Endometrial microvascular endothelial cells (primary cell): ENCODE measurements around the gene C1QL3. TPM values are rescaled to one million over a fixed set of nuclear protein-coding genes. Genes with fewer than 3 reads are reported as not detected.

Experiments used
- in situ Hi-C: cut with HindIII; loops from 2 replicates; pipeline ENCODE4 v1.10.0; 2017; ENCODE audit warnings: low sequenced_read_pairs, low pct_unique_long_range_greater_than_20kb; ENCODE audit errors: inconsistent ontology term
- total RNA-seq: library from RNA; depleted of rRNA; stranded (reverse); fragments of >200 nt; gene quantifications from one replicate; pipeline ENCODE4 v1.2.3, GENCODE V29; 2015; ENCODE audit errors: inconsistent ontology term

The C1QL3 gene
- not detected for total RNA-seq

- in situ Hi-C loops: no loop called here
Observed at GRCh38 chr10:16521311-16522016, at the start of gene C1QL3. TSS of gene C1QL3 (minus strand) at chr10:16521879. CDS start at chr10:16521065, 814 bp downstream.

- in situ Hi-C loops: no loop called here
Observed at GRCh38 chr10:16570731-16571130, 49.1 kb upstream of the C1QL3 start.

- in situ Hi-C loops: no loop called here
Observed at GRCh38 chr10:16566202-16566805, 44.6 kb upstream of the C1QL3 start.

GRCh38 chr10:16565604-16566003 lies 43.9 kb upstream of the C1QL3 start:
- in situ Hi-C loops: no loop called here

- in situ Hi-C loops: no loop called here
Observed at GRCh38 chr10:16562891-16563290, 41.2 kb upstream of the C1QL3 start.

- in situ Hi-C loops: no loop called here
Observed at GRCh38 chr10:16559236-16559773, 37.6 kb upstream of the C1QL3 start.

GRCh38 chr10:16547973-16548372 lies 26.3 kb upstream of the C1QL3 start:
- in situ Hi-C loops: no loop called here

- in situ Hi-C loops: no loop called here
Observed at GRCh38 chr10:16545116-16545736, 23.5 kb upstream of the C1QL3 start.

- in situ Hi-C loops: no loop called here
Observed at GRCh38 chr10:16544591-16544990, 22.9 kb upstream of the C1QL3 start.

GRCh38 chr10:16544099-16544498 lies 22.4 kb upstream of the C1QL3 start:
- in situ Hi-C loops: no loop called here

GRCh38 chr10:16536155-16536554 lies 14.5 kb upstream of the C1QL3 start:
- in situ Hi-C loops: no loop called here

- in situ Hi-C loops: no loop called here
Observed at GRCh38 chr10:16529853-16530252, 8.2 kb upstream of the C1QL3 start.

GRCh38 chr10:16527452-16527851 lies 5.8 kb upstream of the C1QL3 start:
- in situ Hi-C loops: no loop called here

GRCh38 chr10:16520900-16521299 lies 779 bp downstream of the C1QL3 start:
- in situ Hi-C loops: no loop called here

GRCh38 chr10:16519908-16520861 lies 1.5 kb downstream of the C1QL3 start:
- in situ Hi-C loops: no loop called here

- in situ Hi-C loops: no loop called here
Observed at GRCh38 chr10:16519250-16519907, 2.3 kb downstream of the C1QL3 start.

GRCh38 chr10:16518822-16519221 lies 2.9 kb downstream of the C1QL3 start:
- in situ Hi-C loops: no loop called here

- in situ Hi-C loops: no loop called here
Observed at GRCh38 chr10:16510843-16511242, 10.8 kb downstream of the C1QL3 start.
